GM12878 (cell line): ENCODE measurements around the gene ITPR2.

Experiments
- ATF2 ChIP-seq: IDR thresholded peaks from 2 replicates; pipeline ENCODE4 v1.6.1; 2012; ENCODE audit warnings: low read length, inconsistent platforms
- CBFB ChIP-seq: IDR thresholded peaks from 2 replicates; pipeline ENCODE4 v1.6.1; 2016; ENCODE audit warnings: antibody characterized with exemption, low read depth
- CBX3 ChIP-seq: fragments of 200-600 bp; sonication (generic); IDR thresholded peaks from 2 replicates; pipeline ENCODE4 v1.6.1; 2016; ENCODE audit warnings: low read depth, borderline replicate concordance
- CREB1 ChIP-seq: IDR thresholded peaks from 2 replicates; pipeline ENCODE4 v1.6.1; 2012; ENCODE audit warnings: low read depth, mild to moderate bottlenecking, inconsistent platforms
- CTCF ChIP-seq, 3 experiments: IDR thresholded peaks in 2 of 3; conservative IDR thresholded peaks in 1 of 3; 2 replicates each; pipeline ENCODE4 v1.5.1; 2011; ENCODE audit warnings: low read depth in 3 of 3, low read length in 3 of 3, mild to moderate bottlenecking in 3 of 3, control low read depth in 2 of 3, moderate library complexity in 2 of 3, inconsistent platforms in 1 of 3, mixed read lengths in 1 of 3; ENCODE audit not compliant: control insufficient read depth in 2 of 3, insufficient read depth in 1 of 3; ENCODE audit errors: extremely low read depth in 1 of 3
- EGR1 ChIP-seq, 2 experiments: IDR thresholded peaks; 1 replicate in 1 of 2; 2 replicates in 1 of 2; pipeline ENCODE4 v1.6.1; 2011 to 2012; ENCODE audit warnings: low read depth in 2 of 2, low read length in 2 of 2, borderline replicate concordance in 1 of 2, mild to moderate bottlenecking in 1 of 2, moderate library complexity in 1 of 2
- EZH2 ChIP-seq: IDR thresholded peaks from 2 replicates; pipeline ENCODE4 v1.6.1; 2012; ENCODE audit warnings: low read depth, mild to moderate bottlenecking, control low read depth, inconsistent platforms, low read length, borderline replicate concordance; ENCODE audit not compliant: control insufficient read depth
- GABPA ChIP-seq: IDR thresholded peaks from 2 replicates; pipeline ENCODE4 v1.6.1; 2014; ENCODE audit warnings: antibody characterized with exemption, low read depth, mild to moderate bottlenecking, inconsistent platforms
- HDAC2 ChIP-seq: fragments of 200-600 bp; sonication (generic); IDR thresholded peaks from 2 replicates; pipeline ENCODE4 v1.6.1; 2017
- MYC ChIP-seq: IDR thresholded peaks from 2 replicates; pipeline ENCODE4 v1.6.1; 2011; ENCODE audit warnings: mild to moderate bottlenecking, low read length, moderate library complexity, inconsistent platforms; ENCODE audit not compliant: insufficient read depth, insufficient replicate concordance, insufficient read length, severe bottlenecking
- SIX5 ChIP-seq: IDR thresholded peaks from 2 replicates; pipeline ENCODE4 v1.6.1; 2011; ENCODE audit warnings: mild to moderate bottlenecking, low read depth, low read length, moderate library complexity; ENCODE audit not compliant: severe bottlenecking
- SREBF2 ChIP-seq: IDR thresholded peaks from 2 replicates; pipeline ENCODE4 v1.6.1; 2012; ENCODE audit warnings: mild to moderate bottlenecking, low read length
- TCF12 ChIP-seq: IDR thresholded peaks from 2 replicates; pipeline ENCODE4 v1.6.1; 2011; ENCODE audit warnings: low read depth, mild to moderate bottlenecking, low read length

GRCh38 chr12:26537651-26538050 is 295.3 kb downstream of the ITPR2 start:
- TF ChIP-seq CREB1 (no peak), GABPA (no peak), EZH2 (no peak), CTCF (IDR thresholded peaks at IDR 0.05 in 2 of 3, conservative IDR thresholded peaks at IDR 0.05 in 1 of 3; ENCODE audit: control insufficient read depth in 2 of 3, extremely low read depth in 1 of 3, insufficient read depth in 1 of 3, low read depth in 3 of 3, low read length in 3 of 3) (no peak), TCF12 (no peak), MYC (no peak), EGR1 (IDR thresholded peaks at IDR 0.05; ENCODE audit: borderline replicate concordance in 1 of 2, low read depth in 2 of 2, low read length in 2 of 2) (no peak), HDAC2 (no peak), CBX3 (no peak), ATF2 (no peak), SIX5 (no peak), SREBF2 (no peak), CBFB (no peak)
